ENCODE results near the gene VCL.

- TF ChIP-seq CTCF (IDR thresholded peaks at IDR 0.05; ENCODE audit: low read depth, low read length, missing input control) (no peak), MAX (IDR thresholded peaks at IDR 0.05) (no peak), JUND (IDR thresholded peaks at IDR 0.05) (no peak), EGR1 (IDR thresholded peaks at IDR 0.05; ENCODE audit: low read depth in 2 of 2) (no peak), GABPA (IDR thresholded peaks at IDR 0.05 in 1 of 2, conservative IDR thresholded peaks at IDR 0.05 in 1 of 2) (no peak), RAD21 (IDR thresholded peaks at IDR 0.05) (no peak), YY1 (IDR thresholded peaks at IDR 0.05) (no peak), SP1 (IDR thresholded peaks at IDR 0.05) (no peak)
- TF ChIP-seq, protein P1, sequence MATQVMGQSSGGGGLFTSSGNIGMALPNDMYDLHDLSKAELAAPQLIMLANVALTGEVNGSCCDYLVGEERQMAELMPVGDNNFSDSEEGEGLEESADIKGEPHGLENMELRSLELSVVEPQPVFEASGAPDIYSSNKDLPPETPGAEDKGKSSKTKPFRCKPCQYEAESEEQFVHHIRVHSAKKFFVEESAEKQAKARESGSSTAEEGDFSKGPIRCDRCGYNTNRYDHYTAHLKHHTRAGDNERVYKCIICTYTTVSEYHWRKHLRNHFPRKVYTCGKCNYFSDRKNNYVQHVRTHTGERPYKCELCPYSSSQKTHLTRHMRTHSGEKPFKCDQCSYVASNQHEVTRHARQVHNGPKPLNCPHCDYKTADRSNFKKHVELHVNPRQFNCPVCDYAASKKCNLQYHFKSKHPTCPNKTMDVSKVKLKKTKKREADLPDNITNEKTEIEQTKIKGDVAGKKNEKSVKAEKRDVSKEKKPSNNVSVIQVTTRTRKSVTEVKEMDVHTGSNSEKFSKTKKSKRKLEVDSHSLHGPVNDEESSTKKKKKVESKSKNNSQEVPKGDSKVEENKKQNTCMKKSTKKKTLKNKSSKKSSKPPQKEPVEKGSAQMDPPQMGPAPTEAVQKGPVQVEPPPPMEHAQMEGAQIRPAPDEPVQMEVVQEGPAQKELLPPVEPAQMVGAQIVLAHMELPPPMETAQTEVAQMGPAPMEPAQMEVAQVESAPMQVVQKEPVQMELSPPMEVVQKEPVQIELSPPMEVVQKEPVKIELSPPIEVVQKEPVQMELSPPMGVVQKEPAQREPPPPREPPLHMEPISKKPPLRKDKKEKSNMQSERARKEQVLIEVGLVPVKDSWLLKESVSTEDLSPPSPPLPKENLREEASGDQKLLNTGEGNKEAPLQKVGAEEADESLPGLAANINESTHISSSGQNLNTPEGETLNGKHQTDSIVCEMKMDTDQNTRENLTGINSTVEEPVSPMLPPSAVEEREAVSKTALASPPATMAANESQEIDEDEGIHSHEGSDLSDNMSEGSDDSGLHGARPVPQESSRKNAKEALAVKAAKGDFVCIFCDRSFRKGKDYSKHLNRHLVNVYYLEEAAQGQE (IDR thresholded peaks at IDR 0.05), result no peak
- TF ChIP-seq, protein P2, sequence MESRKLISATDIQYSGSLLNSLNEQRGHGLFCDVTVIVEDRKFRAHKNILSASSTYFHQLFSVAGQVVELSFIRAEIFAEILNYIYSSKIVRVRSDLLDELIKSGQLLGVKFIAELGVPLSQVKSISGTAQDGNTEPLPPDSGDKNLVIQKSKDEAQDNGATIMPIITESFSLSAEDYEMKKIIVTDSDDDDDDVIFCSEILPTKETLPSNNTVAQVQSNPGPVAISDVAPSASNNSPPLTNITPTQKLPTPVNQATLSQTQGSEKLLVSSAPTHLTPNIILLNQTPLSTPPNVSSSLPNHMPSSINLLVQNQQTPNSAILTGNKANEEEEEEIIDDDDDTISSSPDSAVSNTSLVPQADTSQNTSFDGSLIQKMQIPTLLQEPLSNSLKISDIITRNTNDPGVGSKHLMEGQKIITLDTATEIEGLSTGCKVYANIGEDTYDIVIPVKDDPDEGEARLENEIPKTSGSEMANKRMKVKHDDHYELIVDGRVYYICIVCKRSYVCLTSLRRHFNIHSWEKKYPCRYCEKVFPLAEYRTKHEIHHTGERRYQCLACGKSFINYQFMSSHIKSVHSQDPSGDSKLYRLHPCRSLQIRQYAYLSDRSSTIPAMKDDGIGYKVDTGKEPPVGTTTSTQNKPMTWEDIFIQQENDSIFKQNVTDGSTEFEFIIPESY (IDR thresholded peaks at IDR 0.05), result no peak
Measured at GRCh38 chr10:74079936-74080590, 82.1 kb downstream of the VCL start.
